HG02763 (cell line): ENCODE results near the gene COL23A1.

Source experiments
- ATAC-seq: cut with Tn5 transposase; IDR thresholded peaks from one replicate; pipeline ENCODE4 v1.9.1; 2021; ENCODE audit warnings: mild to moderate bottlenecking, moderate library complexity; ENCODE audit not compliant: unreplicated experiment

Gene COL23A1

DNA sequence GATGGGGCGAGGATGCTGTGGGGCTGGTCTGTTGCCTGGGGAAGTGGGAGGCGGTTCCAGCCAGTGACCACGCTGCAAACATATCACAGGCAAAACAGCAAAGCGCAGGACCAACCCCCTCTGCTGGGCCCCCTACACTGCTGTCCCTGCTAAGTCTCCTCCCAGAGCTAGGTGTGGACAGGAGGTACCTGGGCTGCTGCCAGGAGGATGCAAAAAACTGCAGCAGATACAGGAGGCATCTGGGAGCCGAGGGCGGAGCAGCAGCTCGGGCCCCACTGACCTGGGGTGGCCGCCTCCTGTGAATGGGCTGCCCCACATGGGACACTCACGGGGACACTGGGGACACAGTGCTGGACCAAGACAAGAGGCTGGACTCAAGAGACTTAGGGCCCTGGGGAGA lies 309.6 kb downstream of the COL23A1 start:
- ATAC-seq = no peak

DNA sequence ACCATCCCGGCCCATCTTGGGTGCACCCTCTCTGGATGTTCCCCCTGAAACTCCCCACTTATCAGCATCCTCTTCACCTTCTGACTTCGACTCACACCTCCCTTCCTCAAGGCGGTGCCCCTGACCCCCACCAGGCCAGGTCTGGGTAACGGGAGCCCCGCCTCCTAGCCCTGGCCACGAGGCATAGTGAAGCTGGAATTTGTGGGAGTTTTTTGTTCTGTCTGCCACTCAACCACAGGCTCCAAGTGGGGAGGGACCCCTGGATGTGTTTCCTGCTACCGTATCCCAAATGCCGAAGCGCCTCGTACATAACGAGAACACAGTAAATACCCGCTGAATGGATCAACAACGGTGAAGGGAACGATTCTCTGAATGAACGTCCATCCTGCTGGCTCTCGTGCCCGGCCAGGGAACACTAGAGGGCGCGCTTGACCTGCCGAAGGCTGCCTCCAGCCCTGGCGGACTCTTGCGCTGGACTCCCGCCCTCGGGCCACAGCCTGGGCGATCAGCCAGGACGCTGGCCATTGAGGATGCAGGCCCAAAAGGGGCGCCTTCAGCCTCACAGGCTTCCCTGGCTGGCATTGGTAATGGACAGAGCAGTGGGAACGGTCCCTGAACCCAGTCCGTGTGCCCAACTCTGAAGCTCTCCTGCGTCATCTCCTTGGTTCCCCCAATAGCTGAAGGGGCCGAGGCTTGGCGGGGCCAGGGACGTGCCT lies 310.3 kb downstream of the COL23A1 start:
- ATAC-seq = peak; percentile 65

DNA sequence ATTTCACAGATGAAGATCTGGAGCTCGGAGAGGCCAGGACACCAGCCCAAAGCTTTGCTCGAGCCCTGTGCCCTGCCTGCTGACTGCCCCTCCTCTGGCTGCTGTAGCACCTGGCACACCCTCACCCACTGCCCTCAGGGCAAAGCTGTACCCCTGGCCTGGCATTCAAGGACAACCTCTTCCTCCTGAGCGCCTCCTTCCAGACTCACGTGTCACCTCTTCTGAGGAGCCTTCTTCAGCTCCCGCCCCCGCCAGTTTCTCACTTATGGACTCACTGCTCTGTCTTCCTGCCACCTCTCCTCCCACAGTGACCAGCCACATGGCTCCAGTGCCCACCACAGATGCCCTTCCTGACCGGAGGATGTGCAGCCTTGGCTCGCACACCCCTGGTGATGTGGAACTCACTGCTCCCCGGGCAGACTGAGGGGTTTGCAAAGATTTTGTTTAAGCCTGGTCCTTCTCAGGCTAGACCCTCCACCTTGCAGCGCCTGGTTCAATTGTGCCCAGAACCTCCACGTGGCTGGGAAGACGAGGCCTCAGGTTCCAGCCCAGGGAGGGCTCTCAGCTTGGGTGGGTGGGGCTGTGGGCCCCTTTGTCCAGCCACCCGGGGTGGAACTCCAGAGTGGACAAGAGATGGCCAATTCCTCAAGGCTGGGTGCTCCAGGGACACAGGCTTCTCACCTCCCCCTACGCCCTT lies 311.0 kb downstream of the COL23A1 start:
- ATAC-seq = no peak

GRCh38 chr5:178278358-178279023 lies 311.7 kb downstream of the COL23A1 start:
- no peak for ATAC-seq

GRCh38 chr5:178277866-178278265 lies 312.3 kb downstream of the COL23A1 start:
- no peak for ATAC-seq

- ATAC-seq = no peak
These were observed 312.8 kb downstream of the COL23A1 start for GRCh38 chr5:178277346-178277745.

DNA sequence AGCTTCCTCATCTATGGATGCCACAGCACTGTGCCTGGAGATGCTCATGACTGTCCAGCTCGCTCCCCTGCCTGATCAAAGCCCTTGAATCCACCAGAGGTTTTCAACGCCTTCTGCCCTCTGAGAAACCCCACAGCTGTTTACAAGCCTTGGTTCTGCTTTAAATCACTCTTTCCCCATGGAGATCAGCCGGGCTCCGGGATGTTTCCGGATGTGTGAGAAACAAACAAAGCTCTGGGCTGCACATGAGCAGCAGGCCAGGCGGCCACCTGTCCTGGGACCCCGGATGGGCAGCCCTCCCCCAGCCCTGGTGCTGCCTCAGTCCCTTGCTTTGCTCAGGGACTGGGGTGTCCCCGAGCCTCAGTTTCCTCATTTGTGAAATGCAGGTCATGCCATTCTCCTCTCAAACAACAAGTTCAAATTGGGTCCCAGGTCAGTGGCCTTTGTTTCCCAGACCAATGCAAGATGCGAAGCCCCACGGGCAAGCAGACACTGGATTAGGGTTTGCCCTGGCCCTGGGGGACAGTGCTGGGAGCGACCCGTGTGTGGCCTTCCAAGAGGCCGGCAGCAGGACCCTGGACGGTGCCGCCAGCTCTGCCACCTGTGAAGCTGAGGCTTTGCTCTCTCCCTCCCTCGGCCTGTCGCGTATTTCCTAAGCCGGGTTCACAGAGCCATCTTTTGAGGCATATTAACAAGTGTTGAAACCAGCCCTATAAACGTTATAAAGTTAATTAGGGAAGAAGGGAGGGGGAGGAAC lies 315.2 kb downstream of the COL23A1 start:
- ATAC-seq = no peak

DNA sequence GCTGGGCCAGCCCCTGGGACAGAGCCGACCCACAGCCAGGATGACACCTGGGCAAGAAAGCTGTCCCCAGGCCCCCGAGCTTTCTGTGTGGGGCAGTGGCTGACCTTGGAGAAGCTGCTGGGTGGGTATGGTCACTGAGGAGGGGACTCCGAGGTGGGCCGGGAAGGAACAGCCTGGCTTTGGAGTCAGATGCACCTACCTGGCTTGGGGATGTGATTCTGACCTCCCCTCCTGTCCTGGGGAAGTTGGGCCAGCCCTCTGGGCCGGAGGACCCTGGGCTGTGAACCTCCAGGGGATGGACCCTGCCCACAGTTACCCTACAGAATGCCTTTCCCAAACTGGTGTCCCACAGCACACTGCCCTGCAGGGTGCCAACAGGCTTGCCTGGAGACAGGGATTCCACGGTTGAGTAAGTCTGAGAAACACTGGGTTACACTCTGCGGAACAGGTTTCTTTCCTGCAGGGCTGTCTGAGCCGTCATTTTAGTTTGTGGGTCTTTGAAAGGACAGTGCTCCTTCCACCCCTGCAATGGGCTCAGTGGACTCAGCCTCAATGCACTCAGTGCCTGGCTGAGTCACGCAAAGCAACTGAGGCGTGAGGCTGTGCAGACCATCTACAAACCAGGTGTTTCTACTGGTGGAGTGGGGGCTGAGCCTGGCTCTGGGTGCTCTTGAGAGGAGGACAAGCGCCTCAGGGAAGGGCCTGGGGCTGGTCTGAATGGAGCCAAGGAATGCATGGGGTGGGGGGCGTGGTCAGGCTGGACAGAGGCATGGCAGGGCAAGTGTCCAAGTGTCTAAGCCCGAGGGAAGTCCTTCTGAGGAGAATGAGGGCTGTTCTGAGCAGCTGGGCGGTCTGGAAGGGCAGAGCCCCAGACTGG lies 316.3 kb downstream of the COL23A1 start:
- ATAC-seq = no peak

- ATAC-seq = no peak
These were observed 317.2 kb downstream of the COL23A1 start for GRCh38 chr5:178273041-178273440.

DNA sequence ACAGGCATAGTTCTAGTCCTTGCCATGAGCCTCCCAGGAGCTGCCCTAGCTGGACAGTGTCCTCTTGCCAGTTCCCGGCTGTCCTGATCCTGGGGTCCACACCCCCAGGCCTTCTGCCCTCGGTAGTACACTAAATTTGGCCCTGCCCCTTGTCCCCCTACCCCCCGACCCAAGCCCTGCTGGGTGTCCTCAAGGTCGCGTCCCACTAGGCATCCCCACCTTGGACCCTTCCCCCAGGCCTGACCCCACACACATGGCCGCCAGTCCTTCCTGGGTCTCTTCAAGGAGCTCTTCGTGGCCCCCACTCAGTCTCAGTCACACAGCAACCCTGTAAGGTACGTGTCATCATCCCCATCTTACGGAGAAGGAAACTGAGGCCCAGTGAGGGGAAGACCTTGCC lies 317.6 kb downstream of the COL23A1 start:
- ATAC-seq = no peak

GRCh38 chr5:178271726-178272479 lies 318.3 kb downstream of the COL23A1 start:
- no peak for ATAC-seq

DNA sequence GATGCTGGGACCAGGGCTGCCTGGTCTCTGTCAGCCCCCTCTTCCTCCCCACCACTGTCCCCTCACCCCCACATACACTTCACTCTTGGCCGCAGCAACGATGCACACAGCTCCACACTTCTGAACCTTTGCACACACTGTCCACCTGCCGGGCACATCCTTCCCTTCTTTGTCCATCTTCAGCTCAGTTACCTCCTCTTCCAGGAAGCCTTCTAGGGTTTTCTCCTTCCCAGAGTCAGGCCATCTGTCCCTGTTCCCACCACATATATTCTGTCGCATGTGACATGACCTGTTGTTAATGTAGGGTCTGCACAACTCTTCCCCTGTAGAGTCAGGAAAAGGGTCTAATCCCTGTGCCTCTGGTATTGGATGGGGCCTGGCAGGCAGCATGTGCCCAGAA lies 319.0 kb downstream of the COL23A1 start:
- ATAC-seq = no peak

DNA sequence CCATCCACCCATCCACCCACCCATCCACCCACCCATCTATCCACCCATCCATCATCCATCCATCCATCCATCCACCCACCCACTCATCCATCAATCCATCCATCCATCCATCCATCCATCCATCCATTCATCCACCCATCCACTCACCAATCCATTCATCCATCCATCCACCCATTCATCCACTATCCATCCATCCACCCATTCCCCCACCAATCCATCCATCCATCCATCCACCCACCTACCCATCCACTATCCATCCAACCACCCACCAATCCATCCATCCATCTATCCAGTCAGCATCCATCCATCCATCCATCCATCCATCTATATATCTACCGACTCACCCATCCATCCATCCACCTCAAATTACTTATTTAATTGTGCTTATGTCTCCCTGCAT lies 320.7 kb downstream of the COL23A1 start:
- no peak for ATAC-seq

- no peak for ATAC-seq
These were observed 322.3 kb downstream of the COL23A1 start for GRCh38 chr5:178267876-178268275.

DNA sequence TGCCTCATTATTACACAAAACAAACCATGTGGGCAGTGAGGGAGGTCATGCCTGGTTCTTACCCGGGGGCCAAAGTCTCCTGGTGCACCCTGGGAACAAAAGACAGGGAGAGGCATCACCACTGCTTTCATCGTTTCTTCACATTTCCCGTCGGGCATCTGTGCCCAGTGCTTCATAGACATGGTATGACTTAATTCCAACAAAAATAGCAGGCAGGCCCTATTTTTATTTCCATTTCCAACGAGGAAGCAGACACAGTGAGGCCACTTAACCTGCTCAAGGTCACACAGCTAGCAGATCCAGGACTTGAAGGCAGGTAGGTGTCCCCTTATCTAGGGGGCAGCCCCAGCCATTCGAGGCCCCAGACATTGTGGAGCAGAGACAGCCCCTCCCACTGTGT lies 322.9 kb downstream of the COL23A1 start:
- ATAC-seq = no peak

DNA sequence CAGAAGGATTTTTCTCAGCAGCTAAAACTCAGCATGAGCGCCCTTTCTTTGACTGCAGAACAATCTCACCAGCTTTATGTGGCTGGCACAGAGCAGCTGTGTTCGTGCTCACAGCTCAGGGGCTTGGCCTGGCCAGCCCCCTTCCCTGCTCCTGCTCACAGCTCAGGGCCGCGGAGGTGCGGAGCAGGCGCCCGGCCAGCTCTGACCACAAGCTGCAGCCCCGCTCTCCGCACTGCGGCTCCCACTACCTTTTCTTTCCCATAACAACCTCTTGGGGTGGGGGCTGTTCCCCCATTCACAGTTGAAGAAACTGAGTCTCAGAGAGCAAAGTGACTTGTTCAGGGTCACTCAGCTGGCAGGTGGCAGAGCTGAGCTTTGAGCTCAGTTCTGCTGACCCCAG lies 323.6 kb downstream of the COL23A1 start:
- ATAC-seq = no peak

- no peak for ATAC-seq
These were observed 324.4 kb downstream of the COL23A1 start for GRCh38 chr5:178265746-178266145.

DNA sequence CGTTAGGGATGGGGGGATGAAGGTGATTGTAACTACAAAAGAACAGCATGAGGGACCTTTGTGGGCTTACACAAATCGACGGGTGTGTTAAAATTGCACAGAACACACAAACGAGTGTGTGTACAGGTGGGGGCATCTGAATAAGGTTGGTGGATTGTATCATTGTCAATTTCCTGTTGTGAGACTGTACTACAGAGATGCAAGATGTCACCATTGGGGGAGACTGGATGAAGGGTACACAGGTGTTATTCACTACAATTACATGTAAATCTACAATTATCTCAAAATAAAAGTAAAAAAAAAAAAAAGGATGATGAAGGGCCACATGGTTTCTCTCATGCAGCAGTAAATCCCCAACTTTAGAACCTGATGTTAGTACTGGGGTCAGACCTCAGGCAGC lies 326.1 kb downstream of the COL23A1 start:
- ATAC-seq = no peak

- no peak for ATAC-seq
These were observed 328.3 kb downstream of the COL23A1 start for GRCh38 chr5:178261666-178262600.
